ENCODE measurements around the gene MAPK10. TPM values are rescaled to one million over a fixed set of nuclear protein-coding genes. Genes with fewer than 3 reads are reported as not detected.

The MAPK10 gene
- total RNA-seq, 1 donor from 2014 or later: 2.0 TPM

DNA sequence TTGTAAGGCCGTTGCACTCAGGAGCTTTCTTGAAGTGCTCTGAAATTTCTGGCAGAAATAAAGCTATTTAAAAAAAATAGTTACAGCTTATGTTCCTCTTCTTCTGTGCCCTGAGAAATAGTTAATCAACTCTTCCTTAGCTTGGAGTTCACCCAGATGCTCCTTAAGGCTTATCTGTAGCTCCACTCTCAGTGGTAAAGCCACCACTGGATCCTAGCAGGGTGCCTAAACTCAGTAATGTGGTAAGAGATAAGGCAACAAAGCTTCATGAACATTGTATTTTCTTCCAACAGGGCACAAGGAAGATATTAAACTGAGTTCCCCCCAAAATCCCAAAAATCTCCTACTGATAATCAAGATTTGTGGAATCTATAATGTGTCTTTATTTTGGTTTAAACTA lies 299.5 kb downstream of the MAPK10 start:
- Mint-ChIP-seq H3K4me1 (ENCODE audit: unreplicated experiment) (no peaks in the 10 kb centered on the region), H3K27ac (ENCODE audit: unreplicated experiment) (no peak overlapping the region), H3K9me3 (ENCODE audit: unreplicated experiment) (no peaks in the 10 kb centered on the region), H3K36me3 (ENCODE audit: low read depth, unreplicated experiment) (no peaks in the 10 kb centered on the region), H3K4me3 (ENCODE audit: unreplicated experiment) (no peak overlapping the region), H3K27me3 (ENCODE audit: unreplicated experiment) (no peaks in the 10 kb centered on the region)
- TF ChIP-seq, protein P1, sequence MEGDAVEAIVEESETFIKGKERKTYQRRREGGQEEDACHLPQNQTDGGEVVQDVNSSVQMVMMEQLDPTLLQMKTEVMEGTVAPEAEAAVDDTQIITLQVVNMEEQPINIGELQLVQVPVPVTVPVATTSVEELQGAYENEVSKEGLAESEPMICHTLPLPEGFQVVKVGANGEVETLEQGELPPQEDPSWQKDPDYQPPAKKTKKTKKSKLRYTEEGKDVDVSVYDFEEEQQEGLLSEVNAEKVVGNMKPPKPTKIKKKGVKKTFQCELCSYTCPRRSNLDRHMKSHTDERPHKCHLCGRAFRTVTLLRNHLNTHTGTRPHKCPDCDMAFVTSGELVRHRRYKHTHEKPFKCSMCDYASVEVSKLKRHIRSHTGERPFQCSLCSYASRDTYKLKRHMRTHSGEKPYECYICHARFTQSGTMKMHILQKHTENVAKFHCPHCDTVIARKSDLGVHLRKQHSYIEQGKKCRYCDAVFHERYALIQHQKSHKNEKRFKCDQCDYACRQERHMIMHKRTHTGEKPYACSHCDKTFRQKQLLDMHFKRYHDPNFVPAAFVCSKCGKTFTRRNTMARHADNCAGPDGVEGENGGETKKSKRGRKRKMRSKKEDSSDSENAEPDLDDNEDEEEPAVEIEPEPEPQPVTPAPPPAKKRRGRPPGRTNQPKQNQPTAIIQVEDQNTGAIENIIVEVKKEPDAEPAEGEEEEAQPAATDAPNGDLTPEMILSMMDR (IDR thresholded peaks at IDR 0.05; ENCODE audit: unreplicated experiment): no peak
- DNase-seq (ENCODE audit: low spot score): no peak

DNA sequence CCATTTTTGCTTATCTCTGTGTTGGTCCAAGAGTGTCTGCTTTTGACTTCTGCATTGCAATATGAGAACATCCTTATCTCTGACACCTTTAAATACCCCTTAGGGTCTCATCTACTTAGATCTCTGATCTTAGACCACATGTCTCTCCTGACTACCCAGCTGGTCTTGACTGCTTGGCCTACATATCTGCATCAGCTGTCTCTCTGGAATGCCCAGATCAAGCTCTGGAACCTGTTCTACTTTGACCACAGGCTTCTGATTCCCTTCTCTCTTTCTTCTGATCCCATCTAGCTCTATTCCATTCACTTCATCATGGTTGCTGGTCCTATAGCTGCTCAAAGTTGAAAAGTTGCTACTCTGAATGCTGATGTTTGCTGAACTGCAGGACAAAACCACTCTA lies 301.2 kb downstream of the MAPK10 start:
- H3K27me3 Mint-ChIP-seq (ENCODE audit: unreplicated experiment): no peaks in the 10 kb centered on the region
- TF ChIP-seq, protein P1 (IDR thresholded peaks at IDR 0.05; ENCODE audit: unreplicated experiment): no peak
- H3K36me3 Mint-ChIP-seq (ENCODE audit: low read depth, unreplicated experiment): no peaks in the 10 kb centered on the region
- H3K4me3 Mint-ChIP-seq (ENCODE audit: unreplicated experiment): no peak overlapping the region
- no peak for DNase-seq (ENCODE audit: low spot score)
- H3K4me1 Mint-ChIP-seq (ENCODE audit: unreplicated experiment): no peaks in the 10 kb centered on the region
- H3K27ac Mint-ChIP-seq (ENCODE audit: unreplicated experiment): no peak overlapping the region
- no peaks in the 10 kb centered on the region for H3K9me3 Mint-ChIP-seq (ENCODE audit: unreplicated experiment)

DNA sequence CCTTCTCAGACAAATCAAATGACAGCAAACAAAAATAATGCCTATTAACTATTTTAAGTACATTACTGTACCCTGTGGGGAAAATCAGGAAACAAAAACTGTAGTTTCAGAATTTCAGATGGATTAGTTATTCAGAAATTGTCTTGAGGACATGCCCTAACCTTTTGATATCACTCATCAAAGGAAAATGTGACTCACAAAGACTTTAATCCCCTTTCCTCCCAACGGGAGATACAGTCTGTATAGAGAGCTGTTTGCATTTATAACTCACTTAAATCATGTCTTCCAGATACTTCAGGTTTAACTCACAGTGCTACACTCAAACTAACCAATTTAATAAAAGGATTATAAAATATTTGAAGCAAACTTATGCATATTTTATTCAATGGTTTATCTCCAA lies 304.0 kb downstream of the MAPK10 start:
- no peak for DNase-seq (ENCODE audit: low spot score)

DNA sequence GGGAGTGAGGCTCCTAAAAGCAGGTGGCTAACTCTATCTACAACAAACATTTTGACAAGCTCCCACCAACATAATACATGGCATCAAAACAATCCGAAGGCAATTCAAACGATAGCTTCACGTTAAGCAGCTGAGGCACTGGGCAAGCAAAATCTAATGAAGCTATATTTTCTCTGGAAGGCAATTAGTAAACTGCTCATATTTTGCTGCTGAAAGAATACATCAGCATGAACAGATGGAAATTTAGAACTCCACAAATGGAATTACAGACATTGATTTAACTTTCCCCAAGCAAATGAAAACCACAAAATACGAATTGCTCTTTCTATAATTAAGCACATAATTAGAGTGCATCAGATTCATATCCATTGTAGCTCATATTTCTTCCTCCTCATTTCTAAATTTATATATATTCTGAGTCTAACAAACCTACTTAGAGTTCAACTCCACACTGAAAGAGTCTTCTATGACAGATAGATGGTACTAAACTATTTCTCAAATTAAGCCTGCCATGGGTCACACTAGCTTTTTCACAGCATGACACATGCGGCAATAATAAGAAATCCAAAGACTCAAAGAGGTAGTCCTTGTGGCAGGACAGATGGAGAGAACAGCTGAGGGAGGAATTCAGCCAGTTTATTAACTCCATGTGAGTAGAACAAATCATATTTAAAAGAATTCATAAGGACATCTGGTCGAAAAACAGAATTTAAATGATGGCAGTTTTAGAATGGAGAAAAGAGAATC lies 305.4 kb downstream of the MAPK10 start:
- DNase-seq (ENCODE audit: low spot score): no peak
- Mint-ChIP-seq H3K27me3 (ENCODE audit: unreplicated experiment) (no peaks in the 10 kb centered on the region), H3K4me3 (ENCODE audit: unreplicated experiment) (no peak overlapping the region), H3K9me3 (ENCODE audit: unreplicated experiment) (no peaks in the 10 kb centered on the region), H3K36me3 (ENCODE audit: low read depth, unreplicated experiment) (no peaks in the 10 kb centered on the region), H3K27ac (ENCODE audit: unreplicated experiment) (no peak overlapping the region), H3K4me1 (ENCODE audit: unreplicated experiment) (no peaks in the 10 kb centered on the region)
- TF ChIP-seq, protein P1 (IDR thresholded peaks at IDR 0.05; ENCODE audit: unreplicated experiment): no peak

More for the DNA sequence above, 304.0 kb downstream of the MAPK10 start:
- no peaks in the 10 kb centered on the region for H3K4me1 Mint-ChIP-seq (ENCODE audit: unreplicated experiment)
- H3K9me3 Mint-ChIP-seq (ENCODE audit: unreplicated experiment): no peaks in the 10 kb centered on the region
- no peak overlapping the region for H3K4me3 Mint-ChIP-seq (ENCODE audit: unreplicated experiment)
- no peaks in the 10 kb centered on the region for H3K27me3 Mint-ChIP-seq (ENCODE audit: unreplicated experiment)
- H3K36me3 Mint-ChIP-seq (ENCODE audit: low read depth, unreplicated experiment): no peaks in the 10 kb centered on the region
- TF ChIP-seq, protein P1 (IDR thresholded peaks at IDR 0.05; ENCODE audit: unreplicated experiment): no peak
- H3K27ac Mint-ChIP-seq (ENCODE audit: unreplicated experiment): no peak overlapping the region

DNA sequence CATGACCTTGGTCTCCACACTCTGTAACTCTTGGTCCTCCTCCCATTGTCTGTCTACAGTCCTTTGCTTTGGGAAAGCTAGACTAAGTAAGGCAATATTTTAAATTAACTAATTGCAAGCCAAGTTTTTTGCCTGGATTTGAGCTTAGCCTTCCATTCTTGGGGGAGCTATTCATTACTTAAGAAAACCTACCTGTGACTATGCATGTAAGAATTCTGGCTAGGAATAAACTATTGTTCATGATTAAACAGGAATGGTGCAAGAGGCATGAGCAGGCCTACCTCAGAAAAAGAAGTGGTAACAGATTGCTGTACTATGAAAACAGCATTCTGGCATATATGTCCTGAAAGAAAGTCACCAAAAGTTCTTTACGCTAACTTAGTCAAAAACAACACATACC lies 309.4 kb downstream of the MAPK10 start:
- Mint-ChIP-seq H3K4me3 (ENCODE audit: unreplicated experiment) (no peak overlapping the region), H3K27me3 (ENCODE audit: unreplicated experiment) (no peaks in the 10 kb centered on the region), H3K36me3 (ENCODE audit: low read depth, unreplicated experiment) (no peaks in the 10 kb centered on the region), H3K27ac (ENCODE audit: unreplicated experiment) (no peak overlapping the region), H3K9me3 (ENCODE audit: unreplicated experiment) (no peaks in the 10 kb centered on the region), H3K4me1 (ENCODE audit: unreplicated experiment) (peaks cover 3% of the 10 kb centered on the region)
- no peak for DNase-seq (ENCODE audit: low spot score)
- TF ChIP-seq, protein P1 (IDR thresholded peaks at IDR 0.05; ENCODE audit: unreplicated experiment): no peak
